Measurements from ENCODE around the gene DOCK1. TPM values are rescaled to one million over a fixed set of nuclear protein-coding genes. Genes with fewer than 3 reads are reported as not detected.

DOCK1 gene
- total RNA-seq, 2 experiments from 2014 or later = not detected

GRCh38 chr10:127408733-127409132 lies 503.5 kb downstream of the DOCK1 start:
- Mint-ChIP-seq H3K4me3 (no peak overlapping the region), H3K27ac (no peak overlapping the region), H3K36me3 (ENCODE audit: low read depth) (no peaks in the 10 kb centered on the region), H3K27me3 (no peaks in the 10 kb centered on the region), H3K4me1 (ENCODE audit: low read depth) (no peaks in the 10 kb centered on the region), H3K9me3 (no peaks in the 10 kb centered on the region)
- Histone ChIP-seq H3K9me3 (ENCODE audit: control insufficient read depth in 1 of 2, insufficient read depth in 1 of 2, low read length in 2 of 2) (no peaks in the 10 kb centered on the region), H3K4me1 (ENCODE audit: insufficient read depth, low read length) (no peaks in the 10 kb centered on the region), H3K36me3 (ENCODE audit: insufficient read depth, low read length) (no peaks in the 10 kb centered on the region), H3K27ac (ENCODE audit: low read depth in 1 of 2, low read length in 2 of 2) (no peak overlapping the region), H3K4me3 (ENCODE audit: low read length) (no peak overlapping the region), H3K27me3 (ENCODE audit: control insufficient read depth in 1 of 2, insufficient read depth in 2 of 2, low read length in 2 of 2) (no peaks in the 10 kb centered on the region)
- ATAC-seq (ENCODE audit: poor library complexity) (no peak), DNase-seq (no peak)
- CTCF ChIA-PET = no interaction called here
- POLR2A ChIA-PET = no interaction called here
- intact Hi-C loops (cut with DNase I, micrococcal nuclease) = no loop called here
- no peak for TF ChIP-seq CTCF (IDR thresholded peaks at IDR 0.05)

- intact Hi-C loops (cut with DNase I, micrococcal nuclease) = no loop called here
- ATAC-seq (ENCODE audit: poor library complexity) (no peak), DNase-seq (no peak)
- no peak overlapping the region for H3K4me3 ChIP-seq (ENCODE audit: low read length)
- H3K27me3 ChIP-seq (ENCODE audit: control insufficient read depth in 1 of 2, insufficient read depth in 2 of 2, low read length in 2 of 2) = no peaks in the 10 kb centered on the region
- POLR2A ChIA-PET = no interaction called here
- H3K9me3 ChIP-seq (ENCODE audit: control insufficient read depth in 1 of 2, insufficient read depth in 1 of 2, low read length in 2 of 2) = no peaks in the 10 kb centered on the region
- no peak overlapping the region for H3K27ac ChIP-seq (ENCODE audit: low read depth in 1 of 2, low read length in 2 of 2)
- CTCF ChIA-PET = no interaction called here
- TF ChIP-seq CTCF (IDR thresholded peaks at IDR 0.05) = no peak
- H3K36me3 Mint-ChIP-seq (ENCODE audit: low read depth) = no peaks in the 10 kb centered on the region
- H3K36me3 ChIP-seq (ENCODE audit: insufficient read depth, low read length) = no peaks in the 10 kb centered on the region
- H3K4me3 Mint-ChIP-seq = no peak overlapping the region
- no peaks in the 10 kb centered on the region for H3K9me3 Mint-ChIP-seq
- no peaks in the 10 kb centered on the region for H3K4me1 ChIP-seq (ENCODE audit: insufficient read depth, low read length)
- H3K27me3 Mint-ChIP-seq = no peaks in the 10 kb centered on the region
- H3K27ac Mint-ChIP-seq = no peak overlapping the region
- H3K4me1 Mint-ChIP-seq (ENCODE audit: low read depth) = no peaks in the 10 kb centered on the region
Measured at GRCh38 chr10:127410030-127410429, 504.8 kb downstream of the DOCK1 start.

GRCh38 chr10:127411062-127411461 lies 505.8 kb downstream of the DOCK1 start:
- H3K4me1 Mint-ChIP-seq (ENCODE audit: low read depth) = no peaks in the 10 kb centered on the region
- no peak overlapping the region for H3K27ac Mint-ChIP-seq
- Histone ChIP-seq H3K27me3 (ENCODE audit: control insufficient read depth in 1 of 2, insufficient read depth in 2 of 2, low read length in 2 of 2) (no peaks in the 10 kb centered on the region), H3K9me3 (ENCODE audit: control insufficient read depth in 1 of 2, insufficient read depth in 1 of 2, low read length in 2 of 2) (peaks cover 0 to 2% of the 10 kb centered on the region in 2 experiments), H3K4me3 (ENCODE audit: low read length) (no peak overlapping the region), H3K4me1 (ENCODE audit: insufficient read depth, low read length) (no peaks in the 10 kb centered on the region), H3K36me3 (ENCODE audit: insufficient read depth, low read length) (no peaks in the 10 kb centered on the region), H3K27ac (ENCODE audit: low read depth in 1 of 2, low read length in 2 of 2) (no peak overlapping the region)
- no peak for ATAC-seq (ENCODE audit: poor library complexity)
- intact Hi-C loops (cut with DNase I, micrococcal nuclease) = no loop called here
- POLR2A ChIA-PET = no interaction called here
- H3K36me3 Mint-ChIP-seq (ENCODE audit: low read depth) = no peaks in the 10 kb centered on the region
- no peak for DNase-seq
- no peak overlapping the region for H3K4me3 Mint-ChIP-seq
- TF ChIP-seq CTCF (IDR thresholded peaks at IDR 0.05) = no peak
- H3K9me3 Mint-ChIP-seq = no peaks in the 10 kb centered on the region
- CTCF ChIA-PET = no interaction called here
- H3K27me3 Mint-ChIP-seq = no peaks in the 10 kb centered on the region
